Upper lobe of left lung (tissue), 6 donors: Measurements from ENCODE around the gene IFIT1B. TPM values are rescaled to one million over a fixed set of nuclear protein-coding genes. Genes with fewer than 3 reads are reported as not detected.
A peak's percentile ranks its signal among the peaks of the same experiment; 100 is the strongest.

Experiments
- ATAC-seq, 2 donors: fragments of 200-7000 bp; cut with Tn5 transposase; one replicate each; pipeline ENCODE4 v1.9.1; 2022; ENCODE audit warnings: mild to moderate bottlenecking in 2 of 2, moderate library complexity in 2 of 2; ENCODE audit not compliant: low FRiP score in 2 of 2
- DNase-seq, 2 donors: peaks; one replicate each; pipeline ENCODE4 v3.0.0-alpha.2; 2019 to 2020
- H3K27ac ChIP-seq, 4 donors: fragments of 200-600 bp; sonication (generic); one replicate each; pipeline ENCODE4 v1.5.1; 2016 to 2019
- H3K27me3 ChIP-seq, 4 donors: fragments of 200-600 bp; sonication (generic); one replicate each; pipeline ENCODE4 v1.5.1; 2017 to 2019
- H3K36me3 ChIP-seq, 4 donors: fragments of 200-600 bp; sonication (generic); one replicate each; pipeline ENCODE4 v1.5.1; 2016 to 2019
- H3K4me1 ChIP-seq, 4 donors: fragments of 200-600 bp; sonication (generic); one replicate each; pipeline ENCODE4 v1.5.1; 2018 to 2019
- H3K4me3 ChIP-seq, 4 donors: fragments of 200-600 bp; sonication (generic); one replicate each; pipeline ENCODE4 v1.5.1; 2017 to 2019; ENCODE audit warnings: mild to moderate bottlenecking in 2 of 4, moderate library complexity in 1 of 4
- H3K9me3 ChIP-seq, 4 donors: fragments of 200-600 bp; sonication (generic); one replicate each; pipeline ENCODE4 v1.5.1; 2018 to 2019
- CTCF ChIP-seq, 6 experiments: fragments of 450-650 bp in 4 of 6; fragments of 200-600 bp in 2 of 6; sonication (generic) in 2 of 6; IDR thresholded peaks; one replicate each; pipeline ENCODE4 v1.5.1; 2016 to 2019; ENCODE audit warnings: antibody characterized with exemption in 6 of 6
- EP300 ChIP-seq, 4 donors: sonication (generic); formaldehyde crosslinking; IDR thresholded peaks; one replicate each; pipeline ENCODE4 v1.5.1; 2017; ENCODE audit warnings: antibody characterized with exemption in 4 of 4, control low read depth in 2 of 4
- POLR2A ChIP-seq, 4 donors: fragments of 450-650 bp; IDR thresholded peaks; one replicate each; pipeline ENCODE4 v1.5.1; 2016 to 2017; ENCODE audit warnings: antibody characterized with exemption in 4 of 4, mild to moderate bottlenecking in 2 of 4
- POLR2AphosphoS5 ChIP-seq, 2 donors: sonication (generic); formaldehyde crosslinking; IDR thresholded peaks; one replicate each; pipeline ENCODE4 v1.5.1; 2017; ENCODE audit warnings: antibody characterized with exemption in 2 of 2
- WGBS, 2 donors: methylation state at CpG; one replicate each; pipeline ENCODE4 v1.1.5; 2017 to 2018; 5-methylcytosine and 5-hydroxymethylcytosine counted together
- total RNA-seq, 6 donors: library from RNA; depleted of rRNA in 4 of 6; stranded (reverse); fragments of >200 nt in 4 of 6; gene quantifications; one replicate each; pipeline versions ENCODE4 v1.1.0 to v1.2.1, GENCODE V29; 2016 to 2021
- donor health status: DM: no; HTN: no; CAD: no; lungs with moderate emphysema.
- donor health status: DM: no; HTN: yes; CAD: no; lungs with severe emphysema.

The IFIT1B gene
- total RNA-seq, 6 donors from 2014 or later = 0.20 to 0.59 TPM; not detected in 4

GRCh38 chr10:89369156-89370105 lies 8.4 kb upstream of the IFIT1B start:
- ATAC-seq (no peak), DNase-seq (no peak)
- H3K4me1 ChIP-seq = peaks cover 16 to 27% (median 23%) of the 10 kb centered on the region in 4 donors
- TF ChIP-seq POLR2A (IDR thresholded peaks at IDR 0.05) = no peak
- peak in 5 of 6 experiments; percentile 24 to 52 (median 40) for TF ChIP-seq CTCF (IDR thresholded peaks at IDR 0.05)
- H3K27ac ChIP-seq = no peak overlapping the region
- H3K36me3 ChIP-seq = no peaks in the 10 kb centered on the region
- H3K4me3 ChIP-seq = no peak overlapping the region
- WGBS, 2 donors = 58 to 63% methylated on average over 5 of the region's 5 CpGs
- H3K27me3 ChIP-seq = no peaks in the 10 kb centered on the region
- no peaks in the 10 kb centered on the region for H3K9me3 ChIP-seq

GRCh38 chr10:89371079-89371478 lies 6.8 kb upstream of the IFIT1B start:
- H3K9me3 ChIP-seq = no peaks in the 10 kb centered on the region
- H3K4me1 ChIP-seq = peaks cover 23 to 35% (median 31%) of the 10 kb centered on the region in 4 donors
- H3K27me3 ChIP-seq = no peaks in the 10 kb centered on the region
- no peak overlapping the region for H3K27ac ChIP-seq
- TF ChIP-seq CTCF (IDR thresholded peaks at IDR 0.05) (no peak), POLR2A (IDR thresholded peaks at IDR 0.05) (no peak), EP300 (IDR thresholded peaks at IDR 0.05) (no peak), POLR2AphosphoS5 (IDR thresholded peaks at IDR 0.05) (no peak)
- H3K36me3 ChIP-seq = no peaks in the 10 kb centered on the region
- no peak for ATAC-seq
- DNase-seq = no peak
- H3K4me3 ChIP-seq = no peak overlapping the region

DNA sequence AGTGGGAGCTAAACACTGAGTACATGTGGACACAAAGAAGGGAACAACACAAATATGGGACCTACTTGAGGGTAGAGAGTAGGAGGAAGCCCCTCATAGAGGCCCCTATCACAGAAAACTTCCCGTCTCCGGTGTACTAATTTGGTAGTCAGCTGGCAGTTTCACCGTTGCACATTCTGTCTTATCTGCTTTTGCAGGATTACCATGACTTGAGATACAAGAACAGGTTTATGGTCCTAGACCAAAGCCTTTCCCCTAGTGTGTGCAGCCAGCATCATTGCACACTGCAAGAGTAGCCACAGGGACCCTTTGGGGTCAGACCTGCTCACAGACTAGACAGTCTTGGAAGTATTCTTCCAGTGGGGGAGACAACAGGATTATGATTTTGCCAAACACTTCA lies 5.9 kb upstream of the IFIT1B start:
- H3K4me1 ChIP-seq = peaks cover 23 to 35% (median 31%) of the 10 kb centered on the region in 4 donors
- H3K4me3 ChIP-seq = no peak overlapping the region
- no peaks in the 10 kb centered on the region for H3K36me3 ChIP-seq
- 83 to 85% methylated on average over 3 of the region's 3 CpGs for WGBS, 2 donors
- no peak for DNase-seq
- no peak for TF ChIP-seq POLR2AphosphoS5 (IDR thresholded peaks at IDR 0.05)
- no peak for TF ChIP-seq POLR2A (IDR thresholded peaks at IDR 0.05)
- TF ChIP-seq EP300 (IDR thresholded peaks at IDR 0.05) = no peak
- TF ChIP-seq CTCF (IDR thresholded peaks at IDR 0.05) = no peak
- H3K27ac ChIP-seq = no peak overlapping the region
- H3K9me3 ChIP-seq = no peaks in the 10 kb centered on the region
- no peaks in the 10 kb centered on the region for H3K27me3 ChIP-seq
- no peak for ATAC-seq

GRCh38 chr10:89373916-89374711 lies 3.7 kb upstream of the IFIT1B start:
- WGBS, 2 donors = 17 to 22% methylated on average over 3 of the region's 3 CpGs
- Histone ChIP-seq H3K4me3 (no peak overlapping the region), H3K27me3 (no peaks in the 10 kb centered on the region), H3K4me1 (peaks cover 20 to 27% (median 22%) of the 10 kb centered on the region in 4 donors), H3K36me3 (no peaks in the 10 kb centered on the region), H3K27ac (peak overlapping the region; percentile 72 to 86 (median 82)), H3K9me3 (no peaks in the 10 kb centered on the region)
- ATAC-seq (peak; percentile 93 to 94), DNase-seq (peak in 1 of 2 donors; percentile 90)
- TF ChIP-seq CTCF (IDR thresholded peaks at IDR 0.05) (peak in 2 of 6 experiments; percentile 6 to 10), EP300 (IDR thresholded peaks at IDR 0.05) (peak in 1 of 4 donors; percentile 82), POLR2AphosphoS5 (IDR thresholded peaks at IDR 0.05) (peak; percentile 81 to 88), POLR2A (IDR thresholded peaks at IDR 0.05) (peak in 1 of 4 donors; percentile 20)
